MCF 10A (cell line): ENCODE results near the gene IKZF3. TPM values are rescaled to one million over a fixed set of nuclear protein-coding genes. Genes with fewer than 3 reads are reported as not detected.

Experiments used
- BruUV-seq: library from RNA; stranded (reverse); fragments of 400-500 nt; replicated peaks from 2 replicates; lab custom pipeline; 2021; lab: Mats Ljungman, UMichigan
- CTCF ChIA-PET: fragments of 300-600 bp; sonication (Branson Sonifier 250); formaldehyde crosslinking; extraction: SDS; loops from one replicate; lab custom pipeline; 2021; ENCODE audit warnings: antibody characterized with exemption, inconsistent platforms; lab: Yijun Ruan, JAX
- POLR2A ChIA-PET: fragments of 300-600, 350-650 bp; sonication (Branson Sonifier 250); formaldehyde crosslinking; extraction: SDS; loops from one replicate; lab custom pipeline; 2020; ENCODE audit warnings: antibody characterized with exemption, inconsistent platforms; lab: Yijun Ruan, JAX
- DNase-seq: peaks from one replicate; pipeline ENCODE4 v3.0.0-alpha.2; 2018; ENCODE audit not compliant: unreplicated experiment
- H3K27ac Mint-ChIP-seq: one replicate; pipeline ENCODE4 v1.8.0; 2022; ENCODE audit warnings: mild to moderate bottlenecking, low read depth, mixed read lengths; ENCODE audit not compliant: unreplicated experiment
- H3K27me3 Mint-ChIP-seq: one replicate; pipeline ENCODE4 v1.8.0; 2022; ENCODE audit warnings: mixed read lengths; ENCODE audit not compliant: insufficient read depth, unreplicated experiment
- H3K36me3 Mint-ChIP-seq: one replicate; pipeline ENCODE4 v1.8.0; 2022; ENCODE audit warnings: mild to moderate bottlenecking, moderate library complexity, mixed read lengths; ENCODE audit not compliant: insufficient read depth, unreplicated experiment
- H3K4me1 Mint-ChIP-seq: one replicate; pipeline ENCODE4 v1.8.0; 2022; ENCODE audit warnings: mixed read lengths; ENCODE audit not compliant: insufficient read depth, unreplicated experiment
- H3K4me3 Mint-ChIP-seq: one replicate; pipeline ENCODE4 v1.8.0; 2022; ENCODE audit warnings: mild to moderate bottlenecking, moderate library complexity, mixed read lengths; ENCODE audit not compliant: unreplicated experiment
- H3K9me3 Mint-ChIP-seq: one replicate; pipeline ENCODE4 v1.8.0; 2022; ENCODE audit warnings: mixed read lengths; ENCODE audit not compliant: unreplicated experiment
- CTCF ChIP-seq: fragments of 200-600 bp; IDR thresholded peaks from one replicate; pipeline ENCODE4 v1.8.0; 2022; ENCODE audit warnings: antibody characterized with exemption, mild to moderate bottlenecking; ENCODE audit not compliant: unreplicated experiment
- intact Hi-C: fragments of 100-400 bp; cut with micrococcal nuclease; formaldehyde crosslinking; loops from 2 replicates; pipeline ENCODE4 v1.14.1; 2022
- total RNA-seq: library from RNA; stranded (reverse); gene quantifications from 2 replicates; pipeline ENCODE4 v1.2.3, GENCODE V29; 2022

IKZF3 gene
- total RNA-seq, 1 experiment from 2014 or later, result not detected

DNA sequence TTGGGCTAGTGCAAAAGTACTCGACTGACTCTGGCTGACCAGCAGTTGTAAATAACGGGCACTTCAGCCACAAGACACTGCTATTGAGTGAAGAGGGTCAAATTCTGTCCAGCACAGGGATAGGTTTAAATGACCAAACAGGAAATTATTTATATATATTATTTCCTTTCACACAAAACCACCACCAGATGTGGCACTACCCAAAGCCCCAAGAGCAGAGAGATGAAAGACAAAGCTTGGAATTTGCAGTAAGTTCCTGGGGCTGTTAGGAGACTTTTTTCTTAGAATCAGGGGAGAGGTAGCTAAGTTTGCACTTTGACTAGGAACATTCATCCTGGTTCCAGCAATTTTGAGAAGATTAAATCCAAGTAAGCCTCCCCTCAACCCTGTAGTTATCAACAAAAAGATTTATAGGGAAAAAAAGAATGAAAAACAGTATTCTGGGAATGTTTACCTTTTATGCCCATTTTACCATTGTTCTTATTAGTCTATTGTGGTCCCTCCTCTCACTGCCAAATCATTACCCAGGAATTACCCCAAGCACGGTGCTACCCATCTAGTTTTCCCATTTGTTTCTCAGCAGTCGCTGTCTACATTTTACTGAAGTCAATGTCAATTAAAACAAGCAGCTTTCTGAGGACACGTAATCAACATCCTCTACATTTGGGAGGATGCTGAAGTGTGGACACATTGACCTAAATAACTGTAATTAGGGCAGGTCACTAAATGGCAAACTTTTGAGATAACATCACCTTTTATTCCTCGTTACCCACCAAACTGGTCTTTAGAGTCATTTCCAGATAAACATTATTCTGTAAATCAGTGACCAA is 82.9 kb downstream of the IKZF3 start:
- H3K4me3 Mint-ChIP-seq, result no peak overlapping the region
- peaks cover 11% of the 10 kb centered on the region for H3K36me3 Mint-ChIP-seq
- CTCF ChIA-PET, result interaction anchor here (0.6 to 1.7 kb wide), 3 partner anchors 11 to 158 kb away, joined by 3 read pairs; no protein-coding TSS in a partner anchor
- H3K9me3 Mint-ChIP-seq, result no peaks in the 10 kb centered on the region
- POLR2A ChIA-PET, result interaction anchor here (0.7 to 1.9 kb wide), 3 partner anchors 11 to 157 kb away, joined by 4 to 9 read pairs (median 4); no protein-coding TSS in a partner anchor
- peaks cover 97% of the 10 kb centered on the region for H3K27me3 Mint-ChIP-seq
- DNase-seq, result no peak
- intact Hi-C loops, result no loop called here
- no peaks in the 10 kb centered on the region for H3K4me1 Mint-ChIP-seq
- no TSS peak for BruUV-seq
- TF ChIP-seq CTCF, result no peak
- no peak overlapping the region for H3K27ac Mint-ChIP-seq

GRCh38 chr17:39777534-39778365 is 86.4 kb downstream of the IKZF3 start:
- DNase-seq, result no peak
- ChIA-PET POLR2A (interaction anchor here (0.7 kb wide), 1 partner anchor 1252 kb away, joined by 3 read pairs; the partner anchor contains the start of gene KRTAP1-4), CTCF (interaction anchor here (0.6 kb wide), 1 partner anchor 152 kb away, joined by 3 read pairs; no protein-coding TSS in a partner anchor)
- H3K36me3 Mint-ChIP-seq, result peaks cover 7% of the 10 kb centered on the region
- H3K4me1 Mint-ChIP-seq, result no peaks in the 10 kb centered on the region
- intact Hi-C loops, result no loop called here
- H3K27ac Mint-ChIP-seq, result no peak overlapping the region
- H3K27me3 Mint-ChIP-seq, result peaks cover 97% of the 10 kb centered on the region
- BruUV-seq, result no TSS peak
- no peak overlapping the region for H3K4me3 Mint-ChIP-seq
- H3K9me3 Mint-ChIP-seq, result no peaks in the 10 kb centered on the region
- TF ChIP-seq CTCF, result no peak

DNA sequence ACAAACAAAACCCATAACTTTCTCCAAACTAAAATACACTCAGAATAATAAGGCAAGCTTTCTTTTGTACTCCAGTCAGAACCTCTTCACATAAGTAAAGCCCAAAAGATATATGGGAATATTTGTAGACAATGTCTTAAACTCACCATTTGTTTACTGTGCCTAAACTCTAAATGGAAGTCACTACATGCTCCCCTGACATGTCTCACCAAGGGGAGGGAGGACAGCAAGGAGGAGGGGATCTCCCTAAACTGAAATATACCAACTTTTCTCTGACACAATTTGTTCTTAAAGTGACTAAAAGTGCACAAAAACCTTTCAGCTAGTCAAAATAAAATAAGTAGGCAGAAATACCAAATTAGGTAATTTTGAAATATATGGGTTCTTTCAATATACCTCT is 87.9 kb downstream of the IKZF3 start:
- Mint-ChIP-seq H3K4me1 (no peaks in the 10 kb centered on the region), H3K27me3 (peaks cover 97% of the 10 kb centered on the region), H3K9me3 (no peaks in the 10 kb centered on the region), H3K36me3 (peaks cover 6% of the 10 kb centered on the region), H3K27ac (no peak overlapping the region), H3K4me3 (no peak overlapping the region)
- intact Hi-C loops, result no loop called here
- DNase-seq, result no peak
- ChIA-PET POLR2A (interaction anchor here (0.6 kb wide), 1 partner anchor 16 kb away, joined by 3 read pairs; no protein-coding TSS in a partner anchor), CTCF (interaction anchor here (0.6 to 1.8 kb wide), 2 partner anchors 83 to 154 kb away, joined by 3 to 5 read pairs; no protein-coding TSS in a partner anchor)
- TF ChIP-seq CTCF, result no peak
- no TSS peak for BruUV-seq

GRCh38 chr17:39775031-39775430 is 89.1 kb downstream of the IKZF3 start:
- BruUV-seq, result no TSS peak
- no peak for TF ChIP-seq CTCF

More at GRCh38 chr17:39775031-39775430, 89.1 kb downstream of the IKZF3 start:
- no peak for DNase-seq
- Mint-ChIP-seq H3K27me3 (peaks cover 88% of the 10 kb centered on the region), H3K9me3 (no peaks in the 10 kb centered on the region), H3K4me3 (no peak overlapping the region), H3K27ac (no peak overlapping the region), H3K36me3 (peaks cover 6% of the 10 kb centered on the region), H3K4me1 (peaks cover 6% of the 10 kb centered on the region)
- ChIA-PET CTCF (interaction anchor here (0.7 to 1.8 kb wide), 2 partner anchors 150 to 153 kb away, joined by 3 to 5 read pairs; no protein-coding TSS in a partner anchor), POLR2A (no interaction called here)
- intact Hi-C loops, result no loop called here
